SK-N-MC (cell line): ENCODE data around the gene MAML1.

Experiments used
- EZH2 ChIP-seq: fragments of 200-600 bp; sonication (generic); IDR thresholded peaks from one replicate; pipeline ENCODE4 v1.6.1; 2017; ENCODE audit warnings: antibody characterized with exemption
- POLR2AphosphoS5 ChIP-seq: IDR thresholded peaks from 2 replicates; pipeline ENCODE4 v1.6.1; 2012; ENCODE audit warnings: mild to moderate bottlenecking, low read depth, low read length, borderline replicate concordance

- TF ChIP-seq EZH2 (no peak), POLR2AphosphoS5 (no peak)
Measured at GRCh38 chr5:179727106-179727505, 5.5 kb upstream of the MAML1 start.
